Right cardiac atrium (tissue), 5 donors: ENCODE measurements around the gene SLC16A2. TPM values are rescaled to one million over a fixed set of nuclear protein-coding genes. Genes with fewer than 3 reads are reported as not detected.
A peak's percentile ranks its signal among the peaks of the same experiment; 100 is the strongest.
"Not testable (repeated sequence)": the region's sequence is repeated elsewhere in the genome, so short reads cannot be mapped to it uniquely, and the experiment has no call there.

Experiments
- ATAC-seq, 2 donors: fragments of 200-7000 bp; cut with Tn5 transposase; one replicate each; pipeline versions ENCODE4 v1.8.0 to v1.9.1; 2020; ENCODE audit warnings: moderate library complexity in 2 of 2, mild to moderate bottlenecking in 1 of 2
- DNase-seq, 3 donors: peaks; one replicate each; pipeline ENCODE4 v3.0.0-alpha.2; 2020
- H3K27ac ChIP-seq: one replicate; pipeline ENCODE4 v1.5.1; 2013; ENCODE audit warnings: mild to moderate bottlenecking, low read length, control low read depth, moderate library complexity
- H3K27me3 ChIP-seq: one replicate; pipeline ENCODE4 v1.6.1; 2013; ENCODE audit not compliant: control insufficient read depth, insufficient read depth
- H3K4me1 ChIP-seq: one replicate; pipeline ENCODE4 v1.6.1; 2013; ENCODE audit warnings: low read length; ENCODE audit not compliant: control insufficient read depth, insufficient read depth
- H3K4me3 ChIP-seq: one replicate; pipeline ENCODE4 v1.5.1; 2013; ENCODE audit warnings: low read length, control low read depth
- H3K9me3 ChIP-seq: one replicate; pipeline ENCODE4 v1.6.1; 2013; ENCODE audit warnings: low read length; ENCODE audit not compliant: control insufficient read depth
- whole genome bisulfite sequencing: extraction: QIAGEN DNeasy Blood & Tissue Kit; methylation state at CpG from one replicate; pipeline ENCODE4 v1.1.7; 2013; 5-methylcytosine and 5-hydroxymethylcytosine counted together
- intact Hi-C, 4 donors: fragments of 100-400 bp; cut with DNase I; formaldehyde crosslinking; loops; one replicate each; pipeline versions ENCODE4 v1.11.0 to v1.14.0; 2022 to 2023
- polyA plus RNA-seq: library from polyadenylated mRNA; stranded (reverse); fragments of 200-250 nt; gene quantifications from one replicate; pipeline ENCODE4 v1.2.3, GENCODE V29; 2013
- total RNA-seq, 4 donors: library from RNA; stranded (reverse); fragmentation: NEBNext Ultra II Directional; extraction: Animal tissue kit (Norgen Biotek cat#: 25700); gene quantifications; one replicate each; pipeline ENCODE4 v1.2.1, GENCODE V29; 2021
- donor health status: healthy with polysubstance abuse.
- donor health status: DM: no; HTN: yes; CAD: no.
- donor health status: DM: no; HTN: no; CAD: no.
- donor health status: DM: no; HTN: yes; CAD: no; lungs with severe emphysema.
- donor health status: DM: yes; HTN: yes; CAD: no.

Gene SLC16A2
- total and polyA plus RNA-seq, 5 donors: 6.8 to 17.7 (median 12.4) TPM

DNA sequence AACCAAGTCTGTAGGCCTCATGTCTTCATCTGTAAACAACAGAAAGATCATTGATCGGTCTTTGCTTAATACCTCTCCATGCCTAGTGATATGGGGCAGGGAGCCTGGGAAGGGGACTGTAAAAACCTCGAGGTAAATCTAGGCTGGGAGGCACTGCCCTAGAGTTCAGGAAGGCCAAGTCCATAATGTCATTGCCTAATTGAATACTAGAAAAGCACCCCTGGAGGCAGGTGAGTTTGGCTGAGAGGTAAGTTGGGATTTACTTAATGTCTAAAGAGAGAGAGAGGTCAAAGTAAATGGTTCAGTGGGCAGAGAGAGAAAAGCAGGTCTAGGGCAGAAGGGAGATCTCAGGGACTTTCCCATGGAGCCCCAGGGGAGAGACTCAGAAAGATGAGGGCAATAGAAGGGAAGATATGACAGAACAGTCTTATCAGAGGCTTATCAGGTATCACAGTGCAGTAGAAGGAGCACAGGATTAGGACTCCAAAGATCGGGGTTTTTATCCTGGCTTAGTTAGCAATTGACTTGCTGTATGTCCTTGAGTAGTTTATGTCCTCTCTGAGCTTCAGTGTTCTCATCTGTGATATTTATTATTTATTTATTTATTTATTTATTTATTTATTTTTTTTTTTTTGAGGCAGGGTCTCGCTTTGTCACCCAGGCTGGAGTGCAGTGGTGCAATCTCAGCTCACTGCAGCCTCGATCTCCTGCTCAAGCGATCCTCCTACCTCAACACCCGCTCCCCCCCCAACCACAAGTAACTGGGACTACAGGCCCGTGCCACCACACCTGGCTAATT is 85.2 kb downstream of the SLC16A2 start:
- intact Hi-C loops: no loop called here
- DNase-seq: no peak
- 95% methylated on average over 8 of the region's 8 CpGs for WGBS
- no peak overlapping the region for H3K4me3 ChIP-seq
- no peaks in the 10 kb centered on the region for H3K4me1 ChIP-seq
- no peaks in the 10 kb centered on the region for H3K9me3 ChIP-seq
- no peaks in the 10 kb centered on the region for H3K27me3 ChIP-seq
- no peak overlapping the region for H3K27ac ChIP-seq
- ATAC-seq: no peak

DNA sequence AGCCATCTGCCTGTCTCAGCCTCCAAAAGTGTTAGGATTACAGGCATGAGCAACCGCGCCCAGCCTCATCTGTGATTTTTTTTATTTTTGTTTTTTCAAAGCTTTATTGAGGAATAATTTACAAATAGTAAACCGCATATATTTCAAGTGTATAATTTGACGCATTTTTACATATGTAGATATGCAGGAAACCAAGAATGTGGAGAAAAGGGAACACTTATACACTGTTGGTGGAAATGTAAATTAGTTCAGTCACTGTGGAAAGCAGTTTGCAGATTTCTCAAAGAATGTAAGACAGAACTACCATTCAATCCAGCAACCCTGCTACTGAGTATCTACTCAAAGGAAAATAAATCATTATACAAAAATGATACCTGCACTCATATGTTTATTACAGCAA is 85.9 kb downstream of the SLC16A2 start:
- Histone ChIP-seq H3K9me3 (no peaks in the 10 kb centered on the region), H3K4me3 (no peak overlapping the region), H3K27me3 (no peaks in the 10 kb centered on the region), H3K4me1 (no peaks in the 10 kb centered on the region), H3K27ac (no peak overlapping the region)
- intact Hi-C loops: no loop called here
- WGBS: 97% methylated on average over 4 of the region's 4 CpGs
- DNase-seq (no peak), ATAC-seq (no peak)

DNA sequence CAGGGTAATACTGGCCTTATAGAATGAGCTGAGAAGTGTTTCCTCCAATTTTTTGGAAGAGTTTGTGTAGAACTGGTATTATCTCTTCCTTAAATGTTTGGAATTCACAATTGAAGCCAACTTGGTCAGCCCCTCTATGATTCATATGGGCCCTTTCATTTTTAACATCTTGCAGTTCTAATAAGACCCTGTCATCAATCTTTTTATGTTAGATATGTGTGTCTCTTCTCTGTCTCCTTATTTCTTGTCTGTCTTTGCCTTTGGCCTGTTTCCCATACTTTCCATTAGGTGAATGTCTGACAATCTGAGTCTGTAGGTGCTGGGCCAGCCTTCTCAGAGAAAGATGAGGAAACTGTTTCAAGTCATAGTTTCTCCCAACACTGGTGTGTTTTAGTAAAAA is 88.7 kb downstream of the SLC16A2 start:
- no peaks in the 10 kb centered on the region for H3K9me3 ChIP-seq
- H3K4me1 ChIP-seq: no peaks in the 10 kb centered on the region
- no peak overlapping the region for H3K4me3 ChIP-seq
- no peak for DNase-seq
- intact Hi-C loops: no loop called here
- no peak for ATAC-seq
- H3K27ac ChIP-seq: no peak overlapping the region
- no peaks in the 10 kb centered on the region for H3K27me3 ChIP-seq

DNA sequence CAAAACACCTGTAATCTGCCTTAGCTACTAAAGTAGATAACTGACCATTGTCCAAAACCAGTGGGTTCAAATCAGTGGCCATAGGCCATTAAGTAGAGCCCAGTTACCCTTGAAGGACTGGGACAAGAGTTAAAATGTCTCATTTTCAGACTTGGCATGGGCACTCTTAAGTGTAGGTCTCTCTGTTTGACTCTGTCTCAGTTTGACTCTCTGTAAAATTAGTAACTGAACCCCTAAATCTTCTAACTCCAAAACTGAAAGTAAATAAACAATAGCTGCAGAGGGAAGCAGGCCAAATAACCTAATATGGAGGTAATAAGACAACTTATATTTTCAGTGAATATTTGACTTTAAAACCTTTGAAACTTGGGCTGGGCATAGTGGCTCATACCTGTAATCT is 89.1 kb downstream of the SLC16A2 start:
- intact Hi-C loops: no loop called here
- DNase-seq (no peak), ATAC-seq (no peak)
- Histone ChIP-seq H3K4me3 (no peak overlapping the region), H3K4me1 (no peaks in the 10 kb centered on the region), H3K27me3 (no peaks in the 10 kb centered on the region), H3K27ac (no peak overlapping the region), H3K9me3 (no peaks in the 10 kb centered on the region)

DNA sequence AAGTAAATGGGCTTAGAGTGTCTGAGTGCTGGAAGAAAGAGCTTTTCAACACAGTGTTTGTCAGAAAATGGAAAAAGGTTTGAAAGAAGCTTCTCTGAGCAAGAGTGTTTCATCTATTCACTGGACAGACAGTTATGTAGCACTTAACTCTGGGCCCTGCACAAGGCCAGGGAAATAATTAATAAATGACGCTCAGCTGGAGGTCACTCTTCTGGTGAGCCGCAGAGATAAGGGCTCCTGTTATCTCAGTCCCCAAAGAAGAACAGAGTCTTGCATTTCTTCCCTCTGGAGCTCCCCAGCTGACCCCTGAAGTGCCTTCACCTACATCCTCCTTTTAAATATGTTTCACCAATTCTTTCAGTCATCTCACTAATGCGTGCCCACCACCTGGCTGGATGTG is 90.4 kb downstream of the SLC16A2 start:
- no peak for ATAC-seq
- Histone ChIP-seq H3K27me3 (no peaks in the 10 kb centered on the region), H3K9me3 (no peaks in the 10 kb centered on the region), H3K27ac (no peak overlapping the region), H3K4me1 (no peaks in the 10 kb centered on the region), H3K4me3 (no peak overlapping the region)
- intact Hi-C loops: no loop called here
- 78% methylated on average over 3 of the region's 3 CpGs for WGBS
- no peak for DNase-seq

DNA sequence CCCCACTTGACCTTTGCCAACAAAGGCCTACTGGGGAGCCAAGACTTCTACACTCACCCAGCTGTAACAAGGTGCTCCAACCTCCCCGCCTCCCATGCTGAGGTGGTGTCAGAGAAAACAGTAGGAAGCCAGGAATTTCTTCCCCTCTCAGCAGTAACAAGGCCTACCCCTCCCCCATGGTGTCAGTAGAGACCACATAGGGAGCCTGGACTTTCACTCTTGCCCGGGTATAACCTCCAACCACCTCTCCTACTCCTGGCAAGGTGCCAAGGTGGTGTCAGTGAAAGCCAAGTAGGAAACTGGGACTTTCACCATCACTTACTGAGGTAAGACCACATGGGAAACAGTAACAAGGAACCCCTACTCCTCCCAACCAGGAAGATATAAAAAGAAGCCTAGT is 93.1 kb downstream of the SLC16A2 start:
- intact Hi-C loops: no loop called here
- ATAC-seq (no peak), DNase-seq (no peak)
- Histone ChIP-seq H3K4me3 (no peak overlapping the region), H3K9me3 (no peaks in the 10 kb centered on the region), H3K27ac (no peak overlapping the region), H3K4me1 (no peaks in the 10 kb centered on the region), H3K27me3 (no peaks in the 10 kb centered on the region)
- WGBS: 50% methylated on average over 2 of the region's 2 CpGs

DNA sequence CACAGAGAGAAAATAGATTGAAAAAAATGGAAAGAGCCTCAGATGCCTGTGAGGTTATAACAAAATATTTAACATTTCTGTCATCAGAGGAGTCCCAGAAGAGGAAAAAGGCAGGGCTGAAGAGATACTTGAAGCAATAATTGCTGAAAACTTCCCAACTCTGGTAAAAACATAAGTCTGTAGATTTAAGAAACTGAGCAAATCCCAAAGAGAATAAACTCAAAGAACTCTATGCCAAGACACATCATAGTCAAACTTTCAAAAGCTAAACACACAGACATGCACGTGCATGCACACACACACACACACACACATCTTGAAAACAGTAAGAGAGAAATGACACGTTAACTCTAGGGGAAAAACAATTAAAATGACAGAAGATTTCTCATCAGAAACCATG is 94.1 kb downstream of the SLC16A2 start:
- intact Hi-C loops: no loop called here
- H3K4me1 ChIP-seq: no peaks in the 10 kb centered on the region
- H3K27ac ChIP-seq: no peak overlapping the region
- H3K9me3 ChIP-seq: no peaks in the 10 kb centered on the region
- ATAC-seq (no peak), DNase-seq (no peak)
- H3K27me3 ChIP-seq: no peaks in the 10 kb centered on the region
- WGBS: 63% methylated on average over 2 of the region's 2 CpGs
- H3K4me3 ChIP-seq: no peak overlapping the region

DNA sequence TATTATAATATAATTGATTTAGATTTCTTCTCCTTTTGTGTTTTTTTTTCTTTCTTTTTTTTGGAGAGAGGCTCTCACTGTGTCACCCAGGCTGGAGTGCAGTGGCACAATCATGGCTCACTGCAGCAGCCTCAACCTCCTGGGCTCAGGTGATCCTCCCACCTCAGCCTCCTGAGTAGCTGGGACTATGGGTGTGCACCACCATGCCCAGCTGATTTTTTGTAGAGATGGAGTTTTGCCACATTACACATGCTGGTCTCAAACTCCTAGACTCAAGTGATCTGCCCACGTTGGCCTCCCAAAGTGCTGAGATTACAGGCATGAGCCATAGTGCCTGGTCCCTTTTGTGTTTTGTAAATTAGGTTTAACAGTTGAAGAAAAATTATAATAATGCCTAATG is 94.7 kb downstream of the SLC16A2 start:
- 91% methylated on average over 1 of the region's 1 CpG for WGBS

DNA sequence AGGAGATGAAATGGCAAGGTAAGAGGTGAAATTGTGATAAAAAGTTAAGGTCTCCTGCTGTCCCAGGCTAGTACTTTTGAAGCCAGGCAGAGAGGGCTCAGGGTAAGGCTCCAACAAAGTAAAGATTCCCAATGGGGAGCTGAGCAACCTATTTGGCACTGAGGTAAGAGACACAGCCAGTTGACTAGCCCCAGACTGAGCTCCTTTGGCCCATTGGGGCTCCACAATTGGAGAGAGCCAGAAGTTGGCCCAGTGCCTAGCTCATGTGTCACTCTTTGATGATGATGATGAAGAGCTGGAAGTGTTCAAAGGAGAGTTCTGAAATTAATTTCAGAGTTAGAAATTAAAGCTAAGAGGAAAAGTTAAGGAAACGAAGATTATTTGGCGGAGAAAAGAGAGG is 98.6 kb downstream of the SLC16A2 start:
- DNase-seq (peak in 2 of 3 donors; percentile 49 to 63), ATAC-seq (peak in 1 of 2 donors; percentile 49)
- Histone ChIP-seq H3K4me1 (no peaks in the 10 kb centered on the region), H3K9me3 (no peaks in the 10 kb centered on the region), H3K4me3 (no peak overlapping the region), H3K27me3 (no peaks in the 10 kb centered on the region), H3K27ac (no peak overlapping the region)
- intact Hi-C loops: no loop called here
- 55% methylated on average over 2 of the region's 2 CpGs for WGBS

More for the DNA sequence above, 94.7 kb downstream of the SLC16A2 start:
- H3K9me3 ChIP-seq, H3K27me3 ChIP-seq, intact Hi-C loops, H3K4me1 ChIP-seq, H3K4me3 ChIP-seq, DNase-seq, ATAC-seq, H3K27ac ChIP-seq: not testable (repeated sequence)

DNA sequence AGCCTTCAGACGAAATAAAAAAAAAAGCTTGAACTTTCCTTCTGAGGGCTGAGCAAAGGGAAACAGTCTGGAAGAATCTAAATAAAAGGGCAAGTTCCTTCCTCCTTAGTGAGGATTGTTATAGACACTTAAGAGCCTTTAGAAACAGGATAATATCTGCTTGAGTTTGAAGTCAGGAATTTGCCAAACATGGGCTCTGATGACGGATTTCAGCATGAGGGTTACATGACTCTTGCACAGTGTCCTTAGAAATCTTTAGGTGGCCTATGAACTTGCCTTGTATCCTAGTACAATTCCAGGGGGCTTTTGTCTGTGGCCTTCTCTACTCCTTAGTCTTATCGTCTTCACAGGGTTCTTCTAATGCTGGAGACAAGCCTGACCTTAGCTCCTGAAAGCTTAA is 99.0 kb downstream of the SLC16A2 start:
- ATAC-seq (no peak), DNase-seq (no peak)
- intact Hi-C loops: no loop called here
- no peaks in the 10 kb centered on the region for H3K9me3 ChIP-seq
- 61% methylated on average over 3 of the region's 3 CpGs for WGBS
- no peaks in the 10 kb centered on the region for H3K4me1 ChIP-seq
- no peaks in the 10 kb centered on the region for H3K27me3 ChIP-seq
- H3K27ac ChIP-seq: no peak overlapping the region
- no peak overlapping the region for H3K4me3 ChIP-seq

DNA sequence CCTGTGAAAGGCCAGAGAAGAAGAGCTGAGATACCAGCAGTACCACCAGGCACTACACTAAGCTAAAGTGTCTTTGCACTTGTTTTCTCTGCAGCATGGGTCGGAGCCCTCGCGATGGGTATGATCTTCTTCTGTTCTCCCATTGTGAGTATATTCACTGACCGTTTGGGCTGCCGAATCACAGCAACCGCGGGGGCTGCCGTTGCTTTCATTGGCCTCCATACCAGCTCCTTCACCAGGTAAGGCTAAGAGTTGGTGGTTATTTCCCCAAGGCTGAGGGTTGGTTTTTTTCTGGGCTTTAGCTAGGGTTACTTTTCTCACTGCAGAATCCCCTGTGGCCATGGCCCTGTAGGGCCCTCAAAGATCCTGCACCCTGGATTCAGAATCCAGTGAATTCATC is 99.6 kb downstream of the SLC16A2 start:
- ATAC-seq: no peak
- Histone ChIP-seq H3K27ac (no peak overlapping the region), H3K4me3 (no peak overlapping the region), H3K27me3 (no peaks in the 10 kb centered on the region), H3K9me3 (no peaks in the 10 kb centered on the region), H3K4me1 (no peaks in the 10 kb centered on the region)
- intact Hi-C loops: no loop called here
- no peak for DNase-seq
- 97% methylated on average over 8 of the region's 8 CpGs for WGBS
